Mammary epithelial cell (primary cell): ENCODE measurements around the gene GALNT7.

Source experiments
- EZH2 ChIP-seq: IDR thresholded peaks from 2 replicates; pipeline ENCODE4 v1.6.1; 2012; ENCODE audit warnings: low read length, inconsistent platforms, borderline replicate concordance
- TF ChIP-seq, protein P1 (sequence below), 2 donors: IDR thresholded peaks in 1 of 2; conservative IDR thresholded peaks in 1 of 2; 2 replicates each; pipeline ENCODE4 v1.5.1; 2011 to 2012; ENCODE audit warnings: inconsistent platforms in 2 of 2, low read length in 2 of 2, mild to moderate bottlenecking in 2 of 2, control low read depth in 1 of 2, low read depth in 1 of 2; ENCODE audit not compliant: insufficient read depth in 1 of 2; ENCODE audit errors: extremely low read depth in 1 of 2

DNA sequence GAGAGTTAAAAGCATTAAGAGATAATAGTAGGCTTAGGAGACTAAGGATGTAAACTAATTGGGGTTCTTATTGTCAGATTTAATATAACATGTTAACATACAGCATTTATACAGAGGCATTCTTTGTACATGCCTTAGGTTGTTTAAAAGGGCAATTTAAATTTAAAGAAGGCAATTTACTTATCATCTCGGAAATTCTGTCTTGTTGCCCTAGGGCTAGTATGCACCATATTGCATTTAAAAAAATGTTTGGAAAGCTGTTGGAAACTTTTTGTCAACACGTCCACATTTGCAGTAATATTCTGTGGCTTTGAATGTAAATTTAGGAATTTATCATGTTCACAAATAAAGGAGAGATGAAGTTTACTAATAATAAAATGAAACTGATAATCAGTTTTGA is 25.5 kb downstream of the GALNT7 start:
- TF ChIP-seq, protein P1, sequence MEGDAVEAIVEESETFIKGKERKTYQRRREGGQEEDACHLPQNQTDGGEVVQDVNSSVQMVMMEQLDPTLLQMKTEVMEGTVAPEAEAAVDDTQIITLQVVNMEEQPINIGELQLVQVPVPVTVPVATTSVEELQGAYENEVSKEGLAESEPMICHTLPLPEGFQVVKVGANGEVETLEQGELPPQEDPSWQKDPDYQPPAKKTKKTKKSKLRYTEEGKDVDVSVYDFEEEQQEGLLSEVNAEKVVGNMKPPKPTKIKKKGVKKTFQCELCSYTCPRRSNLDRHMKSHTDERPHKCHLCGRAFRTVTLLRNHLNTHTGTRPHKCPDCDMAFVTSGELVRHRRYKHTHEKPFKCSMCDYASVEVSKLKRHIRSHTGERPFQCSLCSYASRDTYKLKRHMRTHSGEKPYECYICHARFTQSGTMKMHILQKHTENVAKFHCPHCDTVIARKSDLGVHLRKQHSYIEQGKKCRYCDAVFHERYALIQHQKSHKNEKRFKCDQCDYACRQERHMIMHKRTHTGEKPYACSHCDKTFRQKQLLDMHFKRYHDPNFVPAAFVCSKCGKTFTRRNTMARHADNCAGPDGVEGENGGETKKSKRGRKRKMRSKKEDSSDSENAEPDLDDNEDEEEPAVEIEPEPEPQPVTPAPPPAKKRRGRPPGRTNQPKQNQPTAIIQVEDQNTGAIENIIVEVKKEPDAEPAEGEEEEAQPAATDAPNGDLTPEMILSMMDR (conservative IDR thresholded peaks at IDR 0.05 in 1 of 2, IDR thresholded peaks at IDR 0.05 in 1 of 2; ENCODE audit: extremely low read depth in 1 of 2, insufficient read depth in 1 of 2, low read depth in 1 of 2, low read length in 2 of 2): no peak
- no peak for TF ChIP-seq EZH2
